ENCODE results near the gene LRPPRC.

GRCh38 chr2:43840965-43841364 is 154.8 kb downstream of the LRPPRC start:
- no peak for TF ChIP-seq TCF12 (IDR thresholded peaks at IDR 0.05; ENCODE audit: low read depth)
- no peak for TF ChIP-seq YY1 (IDR thresholded peaks at IDR 0.05; ENCODE audit: low read depth)
- TF ChIP-seq REST (IDR thresholded peaks at IDR 0.05; ENCODE audit: low read depth): no peak
- no peak for TF ChIP-seq MAX (IDR thresholded peaks at IDR 0.05)
